Osteocyte (in vitro differentiated cells): Measurements from ENCODE around the gene SLC23A1. TPM values are rescaled to one million over a fixed set of nuclear protein-coding genes. Genes with fewer than 3 reads are reported as not detected.

Source experiments
- DNase-seq: peaks from one replicate; pipeline ENCODE4 v3.0.0; 2021; ENCODE audit warnings: mixed read lengths; ENCODE audit not compliant: unreplicated experiment; ENCODE audit errors: extremely low spot score
- H3K27ac Mint-ChIP-seq: one replicate; pipeline ENCODE4 v1.8.0; 2021; ENCODE audit warnings: mild to moderate bottlenecking, mixed read lengths; ENCODE audit not compliant: unreplicated experiment
- H3K27me3 Mint-ChIP-seq: one replicate; pipeline ENCODE4 v1.8.0; 2021; ENCODE audit warnings: mixed read lengths; ENCODE audit not compliant: unreplicated experiment
- H3K36me3 Mint-ChIP-seq: one replicate; pipeline ENCODE4 v1.8.0; 2021; ENCODE audit warnings: mixed read lengths; ENCODE audit not compliant: unreplicated experiment
- H3K4me1 Mint-ChIP-seq: one replicate; pipeline ENCODE4 v1.8.0; 2021; ENCODE audit warnings: mixed read lengths; ENCODE audit not compliant: unreplicated experiment
- H3K4me3 Mint-ChIP-seq: one replicate; pipeline ENCODE4 v1.8.0; 2021; ENCODE audit warnings: mild to moderate bottlenecking, moderate library complexity, mixed read lengths; ENCODE audit not compliant: unreplicated experiment
- H3K9me3 Mint-ChIP-seq: one replicate; pipeline ENCODE4 v1.8.0; 2021; ENCODE audit warnings: mixed read lengths; ENCODE audit not compliant: unreplicated experiment
- total RNA-seq: library from RNA; stranded (reverse); gene quantifications from 2 replicates; pipeline ENCODE4 v1.2.1, GENCODE V29; 2021
- TF ChIP-seq, protein P1 (sequence below): fragments of 200-600 bp; sonication (generic); IDR thresholded peaks from 2 replicates; pipeline ENCODE4 v1.5.0; 2021; ENCODE audit warnings: antibody characterized with exemption, mild to moderate bottlenecking, moderate library complexity

SLC23A1 gene
- total RNA-seq, 1 donor from 2014 or later, result not detected

DNA sequence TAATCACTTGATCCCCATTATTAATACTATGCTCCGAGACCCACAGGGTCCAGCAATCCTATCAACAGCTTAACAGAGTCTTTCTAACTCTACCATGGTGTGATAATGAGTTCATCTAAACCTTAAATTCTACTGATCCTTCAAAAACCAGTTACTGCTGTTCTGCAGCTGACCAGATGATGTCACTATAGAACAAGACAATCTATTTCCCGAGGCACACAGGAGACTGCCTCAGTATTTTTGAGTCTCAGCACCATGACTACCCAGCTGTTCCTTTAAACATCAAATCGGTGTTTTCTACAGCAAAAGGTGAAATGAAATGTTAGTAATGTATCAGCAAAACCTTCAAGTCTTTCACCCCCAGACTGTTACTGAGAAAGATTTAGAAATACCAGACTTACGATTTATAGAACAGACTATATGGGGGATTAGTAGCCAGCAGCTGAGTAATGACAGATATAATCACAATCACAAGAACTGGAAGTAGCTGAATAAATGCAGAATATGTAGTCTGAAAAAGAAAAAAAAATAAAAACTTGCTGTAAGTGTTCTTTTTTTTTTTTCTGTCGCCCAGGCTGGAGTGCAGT, 39.3 kb upstream of the SLC23A1 start:
- no peaks in the 10 kb centered on the region for H3K9me3 Mint-ChIP-seq
- DNase-seq, result no peak
- peaks cover 3% of the 10 kb centered on the region for H3K4me1 Mint-ChIP-seq
- TF ChIP-seq, protein P1, sequence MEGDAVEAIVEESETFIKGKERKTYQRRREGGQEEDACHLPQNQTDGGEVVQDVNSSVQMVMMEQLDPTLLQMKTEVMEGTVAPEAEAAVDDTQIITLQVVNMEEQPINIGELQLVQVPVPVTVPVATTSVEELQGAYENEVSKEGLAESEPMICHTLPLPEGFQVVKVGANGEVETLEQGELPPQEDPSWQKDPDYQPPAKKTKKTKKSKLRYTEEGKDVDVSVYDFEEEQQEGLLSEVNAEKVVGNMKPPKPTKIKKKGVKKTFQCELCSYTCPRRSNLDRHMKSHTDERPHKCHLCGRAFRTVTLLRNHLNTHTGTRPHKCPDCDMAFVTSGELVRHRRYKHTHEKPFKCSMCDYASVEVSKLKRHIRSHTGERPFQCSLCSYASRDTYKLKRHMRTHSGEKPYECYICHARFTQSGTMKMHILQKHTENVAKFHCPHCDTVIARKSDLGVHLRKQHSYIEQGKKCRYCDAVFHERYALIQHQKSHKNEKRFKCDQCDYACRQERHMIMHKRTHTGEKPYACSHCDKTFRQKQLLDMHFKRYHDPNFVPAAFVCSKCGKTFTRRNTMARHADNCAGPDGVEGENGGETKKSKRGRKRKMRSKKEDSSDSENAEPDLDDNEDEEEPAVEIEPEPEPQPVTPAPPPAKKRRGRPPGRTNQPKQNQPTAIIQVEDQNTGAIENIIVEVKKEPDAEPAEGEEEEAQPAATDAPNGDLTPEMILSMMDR, result peak; percentile 94
- no peaks in the 10 kb centered on the region for H3K27me3 Mint-ChIP-seq
- H3K36me3 Mint-ChIP-seq, result peaks cover 38% of the 10 kb centered on the region
- H3K27ac Mint-ChIP-seq, result peak overlapping the region; percentile 76
- H3K4me3 Mint-ChIP-seq, result no peak overlapping the region

DNA sequence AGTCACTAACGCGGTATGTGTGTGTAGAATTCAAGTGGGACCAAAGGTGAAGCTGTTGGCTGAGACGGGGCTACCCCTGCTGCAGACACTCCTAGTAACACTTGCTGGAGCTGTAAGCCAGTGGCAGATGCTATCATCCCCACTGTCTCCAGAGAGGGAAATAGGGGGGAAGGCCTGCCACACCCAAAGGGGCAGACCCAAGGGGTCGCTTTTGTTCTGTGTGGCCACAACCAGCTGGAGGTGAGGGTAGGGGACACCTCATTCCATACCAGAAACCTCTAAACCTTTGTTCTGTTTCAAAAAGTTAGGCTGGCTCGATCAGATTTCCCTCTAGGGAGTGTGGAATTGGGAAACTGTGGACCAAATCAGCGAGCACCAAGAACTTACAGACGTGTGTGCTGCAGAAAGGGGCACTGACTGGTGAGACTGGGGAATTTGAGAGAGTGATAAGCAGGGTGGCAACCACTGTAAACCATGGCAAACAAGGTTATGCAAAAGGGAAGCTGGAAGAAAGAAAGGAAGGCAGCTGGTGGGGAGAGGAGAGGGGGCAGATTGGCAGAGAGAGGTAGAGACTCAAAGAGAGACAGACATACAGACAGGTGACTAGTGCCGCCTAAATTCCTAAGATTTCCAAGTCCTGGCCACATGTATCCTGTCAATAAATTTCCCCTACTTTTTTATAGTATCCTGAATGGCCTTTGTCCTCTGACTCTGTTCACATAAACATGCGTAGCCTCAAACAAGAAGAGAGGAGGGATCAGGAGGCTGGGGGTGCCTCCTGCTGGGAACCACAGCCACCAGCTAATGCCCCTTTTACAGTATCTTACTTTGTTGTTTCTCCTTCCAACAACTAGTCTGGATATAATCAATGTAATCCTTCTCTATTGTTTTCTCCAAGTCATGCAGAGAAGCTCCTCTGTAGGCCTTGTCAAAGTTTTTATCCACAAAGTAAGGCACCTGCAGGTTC, 36.4 kb upstream of the SLC23A1 start:
- peaks cover 33% of the 10 kb centered on the region for H3K36me3 Mint-ChIP-seq
- DNase-seq, result no peak
- TF ChIP-seq, protein P1, result no peak
- H3K9me3 Mint-ChIP-seq, result no peaks in the 10 kb centered on the region
- H3K4me1 Mint-ChIP-seq, result peaks cover 8% of the 10 kb centered on the region
- H3K4me3 Mint-ChIP-seq, result no peak overlapping the region
- no peak overlapping the region for H3K27ac Mint-ChIP-seq
- H3K27me3 Mint-ChIP-seq, result no peaks in the 10 kb centered on the region

DNA sequence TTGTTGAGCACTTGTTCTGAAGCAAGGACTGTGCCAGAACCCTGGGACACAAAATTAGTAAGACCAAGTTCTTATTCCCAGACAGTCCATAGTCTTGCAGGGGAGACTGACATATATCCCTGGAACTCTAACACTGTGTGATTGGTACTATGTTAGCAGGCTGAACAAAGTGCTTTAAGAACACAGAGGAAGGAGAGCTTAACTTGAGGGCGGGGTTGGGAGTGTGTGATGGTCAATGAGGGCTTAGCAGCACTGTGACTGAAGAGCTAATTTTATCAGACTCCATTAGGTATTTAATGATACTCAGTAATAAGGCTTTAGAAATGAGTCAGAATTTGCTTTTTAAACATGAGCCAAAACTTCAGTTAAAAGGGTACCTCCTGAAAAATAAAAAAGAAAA, 35.7 kb upstream of the SLC23A1 start:
- Mint-ChIP-seq H3K9me3 (no peaks in the 10 kb centered on the region), H3K4me3 (no peak overlapping the region), H3K27ac (no peak overlapping the region), H3K27me3 (no peaks in the 10 kb centered on the region), H3K36me3 (peaks cover 35% of the 10 kb centered on the region), H3K4me1 (peaks cover 8% of the 10 kb centered on the region)
- TF ChIP-seq, protein P1, result no peak
- DNase-seq, result no peak

DNA sequence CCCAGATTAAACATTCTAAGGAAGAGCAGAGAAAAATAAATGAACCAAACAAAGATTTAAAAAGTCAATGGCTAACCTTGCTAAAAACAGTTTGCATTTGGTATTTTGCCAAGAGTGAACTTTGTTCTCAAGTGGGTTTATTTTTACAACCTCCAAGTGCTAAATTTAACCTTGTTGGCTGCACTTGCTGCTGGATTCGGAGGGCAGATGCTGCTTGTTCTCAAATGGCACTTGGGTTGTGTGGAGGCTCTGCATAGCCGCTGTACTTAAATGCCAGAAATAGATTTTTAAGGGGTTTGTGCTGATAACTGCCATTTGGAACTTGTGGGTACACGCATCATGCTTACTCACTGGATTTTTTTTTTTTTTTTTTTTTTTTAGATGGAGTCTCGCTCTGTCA, 34.1 kb upstream of the SLC23A1 start:
- H3K4me3 Mint-ChIP-seq, result no peak overlapping the region
- DNase-seq, result no peak
- no peaks in the 10 kb centered on the region for H3K27me3 Mint-ChIP-seq
- H3K4me1 Mint-ChIP-seq, result peaks cover 8% of the 10 kb centered on the region
- no peaks in the 10 kb centered on the region for H3K9me3 Mint-ChIP-seq
- peaks cover 38% of the 10 kb centered on the region for H3K36me3 Mint-ChIP-seq
- TF ChIP-seq, protein P1, result no peak
- H3K27ac Mint-ChIP-seq, result no peak overlapping the region

DNA sequence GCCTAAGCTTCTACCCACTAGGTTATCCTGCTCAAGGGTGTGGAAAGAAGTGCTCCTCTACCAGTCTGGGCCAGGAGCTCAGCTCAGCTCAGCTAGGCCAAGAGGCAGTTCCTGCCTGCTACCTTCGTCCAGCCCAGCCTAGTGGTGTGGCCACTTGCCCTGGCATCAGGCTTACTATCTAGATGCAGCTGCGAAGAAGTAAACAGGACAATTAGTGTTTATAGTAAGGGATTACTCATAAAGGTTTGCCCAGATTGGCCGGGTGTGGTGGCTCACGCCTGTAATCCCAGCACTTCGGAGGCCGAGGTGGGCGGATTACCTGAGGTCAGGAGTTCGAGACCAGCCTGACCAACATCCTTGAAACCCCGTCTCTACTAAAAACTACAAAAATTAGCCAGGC, 33.6 kb upstream of the SLC23A1 start:
- H3K27me3 Mint-ChIP-seq, result no peaks in the 10 kb centered on the region
- peaks cover 8% of the 10 kb centered on the region for H3K4me1 Mint-ChIP-seq
- H3K36me3 Mint-ChIP-seq, result peaks cover 41% of the 10 kb centered on the region
- DNase-seq, result no peak
- TF ChIP-seq, protein P1, result no peak
- H3K4me3 Mint-ChIP-seq, result no peak overlapping the region
- no peaks in the 10 kb centered on the region for H3K9me3 Mint-ChIP-seq
- H3K27ac Mint-ChIP-seq, result no peak overlapping the region
